GM12878 (cell line): ENCODE results near the gene KIRREL3. TPM values are rescaled to one million over a fixed set of nuclear protein-coding genes. Genes with fewer than 3 reads are reported as not detected.

Experiments
- ATAC-seq: fragments of 200-7000 bp; cut with Tn5 transposase; 3 replicates; pipeline ENCODE4 v1.9.1; 2020; ENCODE audit warnings: mild to moderate bottlenecking, moderate library complexity
- BruUV-seq: library from RNA; stranded (reverse); fragments of 400-500 nt; replicated peaks from 2 replicates; lab custom pipeline; 2021; lab: Mats Ljungman, UMichigan
- CTCF ChIA-PET: fragments of 300-600 bp; sonication (Branson Sonifier 250); formaldehyde crosslinking; extraction: SDS; loops from one replicate; lab custom pipeline; 2021; ENCODE audit warnings: inconsistent platforms; lab: Yijun Ruan, JAX
- POLR2A ChIA-PET: fragments of 350-600 bp; formaldehyde crosslinking; extraction: SDS; loops from one replicate; lab custom pipeline; 2021; ENCODE audit warnings: inconsistent platforms; lab: Charles Lee
- RAD21 ChIA-PET: fragments of 300-600 bp; sonication (Branson Sonifier 250); formaldehyde crosslinking; loops from one replicate; lab custom pipeline; 2023; ENCODE audit warnings: antibody characterized with exemption; ENCODE audit not compliant: unreplicated experiment; lab: Charles Lee
- SMC1A ChIA-PET: fragments of 300-600 bp; sonication (Branson Sonifier 250); formaldehyde crosslinking; loops from one replicate; lab custom pipeline; 2023; ENCODE audit not compliant: unreplicated experiment, uncharacterized antibody; lab: Charles Lee
- DNase-seq: peaks from one replicate; pipeline ENCODE4 v3.0.0-alpha.2; 2011; ENCODE audit warnings: low read depth, low spot score
- FAIRE-seq: peaks from 3 replicates; lab custom pipeline; 2011; peaks lifted over from hg19 to GRCh38; lab: Jason Lieb, UNC
- H2AFZ ChIP-seq: 2 replicates; pipeline ENCODE4 v1.6.0; 2011; ENCODE audit warnings: low read depth, low read length, control low read depth; ENCODE audit not compliant: control insufficient read depth
- H3K27ac ChIP-seq: 2 replicates; pipeline ENCODE4 v1.5.1; 2011; ENCODE audit warnings: control low read depth; ENCODE audit not compliant: control insufficient read depth, insufficient read depth
- H3K27me3 ChIP-seq, 2 experiments: replicated peaks in 1 of 2; 2 replicates each; pipeline versions ENCODE4 v1.6.0 to v1.6.1; 2011; ENCODE audit warnings: low read length in 1 of 2; ENCODE audit not compliant: control insufficient read depth in 2 of 2, insufficient read depth in 2 of 2
- H3K36me3 ChIP-seq, 2 experiments: 2 replicates each; pipeline ENCODE4 v1.5.1; 2011; ENCODE audit warnings: low read length in 1 of 2; ENCODE audit not compliant: control insufficient read depth in 2 of 2, insufficient read depth in 2 of 2
- H3K4me1 ChIP-seq: 2 replicates; pipeline ENCODE4 v1.6.1; 2011; ENCODE audit warnings: mild to moderate bottlenecking, low read length, moderate library complexity, mixed read lengths; ENCODE audit not compliant: control insufficient read depth, insufficient read depth
- H3K4me2 ChIP-seq: 2 replicates; pipeline ENCODE4 v1.6.0; 2011; ENCODE audit warnings: control low read depth; ENCODE audit not compliant: control insufficient read depth, insufficient read depth
- H3K4me3 ChIP-seq: fragments of 200-600 bp; sonication (generic); 2 replicates; pipeline ENCODE4 v1.5.1; 2016
- H3K79me2 ChIP-seq: 2 replicates; pipeline ENCODE4 v1.6.0; 2011; ENCODE audit warnings: low read length; ENCODE audit not compliant: control insufficient read depth, insufficient read depth
- H3K9ac ChIP-seq: 2 replicates; pipeline ENCODE4 v1.8.0; 2011; ENCODE audit warnings: low read length, control low read depth, mixed read lengths; ENCODE audit not compliant: control insufficient read depth, insufficient read depth
- H3K9me3 ChIP-seq: replicated peaks from 3 replicates; pipeline ENCODE4 v1.5.1; 2011; ENCODE audit warnings: mild to moderate bottlenecking, low read length; ENCODE audit not compliant: control insufficient read depth, insufficient read depth
- H4K20me1 ChIP-seq: 2 replicates; pipeline ENCODE4 v1.6.0; 2011; ENCODE audit not compliant: control insufficient read depth, insufficient read depth
- CREM ChIP-seq: IDR thresholded peaks from 2 replicates; pipeline ENCODE4 v1.6.1; 2014; ENCODE audit warnings: antibody characterized with exemption, low read depth
- GABPA ChIP-seq: IDR thresholded peaks from 2 replicates; pipeline ENCODE4 v1.6.1; 2014; ENCODE audit warnings: antibody characterized with exemption, low read depth, mild to moderate bottlenecking, inconsistent platforms
- GATAD2B ChIP-seq: fragments of 450-650 bp; conservative IDR thresholded peaks from 2 replicates; pipeline ENCODE4 v1.6.1; 2017; ENCODE audit warnings: low read depth, mild to moderate bottlenecking, moderate library complexity
- HDAC2 ChIP-seq: fragments of 200-600 bp; sonication (generic); IDR thresholded peaks from 2 replicates; pipeline ENCODE4 v1.6.1; 2017
- MLLT1 ChIP-seq: fragments of 450-650 bp; IDR thresholded peaks from 2 replicates; pipeline ENCODE4 v1.6.1; 2016; ENCODE audit warnings: mild to moderate bottlenecking
- MXI1 ChIP-seq: fragments of 150-350 bp; IDR thresholded peaks from 2 replicates; pipeline ENCODE4 v1.6.1; 2011; ENCODE audit warnings: low read depth, mild to moderate bottlenecking, inconsistent platforms, low read length, improper control_type of control experiment
- MYC ChIP-seq: IDR thresholded peaks from 2 replicates; pipeline ENCODE4 v1.6.1; 2011; ENCODE audit warnings: mild to moderate bottlenecking, low read length, moderate library complexity, inconsistent platforms; ENCODE audit not compliant: insufficient read depth, insufficient replicate concordance, insufficient read length, severe bottlenecking
- NR2C2 ChIP-seq: IDR thresholded peaks from 2 replicates; pipeline ENCODE4 v1.6.1; 2011; ENCODE audit warnings: borderline replicate concordance, low read depth; ENCODE audit not compliant: control insufficient read depth, insufficient read length
- SMAD5 ChIP-seq: IDR thresholded peaks from 2 replicates; pipeline ENCODE4 v1.6.1; 2016; ENCODE audit warnings: antibody characterized with exemption, low read depth
- USF2 ChIP-seq: IDR thresholded peaks from 2 replicates; pipeline ENCODE4 v1.6.1; 2011; ENCODE audit warnings: low read depth, low read length, improper control_type of control experiment, borderline replicate concordance
- ZNF207 ChIP-seq: fragments of 450-650 bp; IDR thresholded peaks from 2 replicates; pipeline ENCODE4 v1.6.1; 2014; ENCODE audit warnings: antibody characterized with exemption, mild to moderate bottlenecking, borderline replicate concordance
- ZNF274 ChIP-seq: IDR thresholded peaks from one replicate; pipeline ENCODE4 v1.8.0; 2011; ENCODE audit not compliant: insufficient read length, insufficient read depth
- WGBS: methylation state at CpG from one replicate; pipeline ENCODE4 v1.1.6; 2016; ENCODE audit warnings: low lambda C conversion rate; ENCODE audit not compliant: insufficient replicate concordance, insufficient coverage; ENCODE audit errors: missing lambda C conversion rate; 5-methylcytosine and 5-hydroxymethylcytosine counted together
- in situ Hi-C: fragments of 300-500 bp; cut with MboI; formaldehyde crosslinking; loops from 9 replicates; pipeline ENCODE4 v1.14.3; 2018; ENCODE audit warnings: mixed read lengths
- intact Hi-C: fragments of 100-400 bp; cut with micrococcal nuclease; formaldehyde crosslinking; loops from one replicate; pipeline ENCODE4 v1.14.2; 2022; ENCODE audit not compliant: unreplicated experiment
- polyA plus RNA-seq, 11 experiments: library from polyadenylated mRNA; depleted of rRNA in 4 of 11; unstranded in 6 of 11; stranded (reverse) in 5 of 11; fragments of >200 nt; fragmentation: Nextera tagmentation in 4 of 11; fragmentation: Illumina TruSeq in 1 of 11; extraction: Ambion mirVana in 4 of 11; extraction: Trizol in 1 of 11; gene quantifications; 1 replicate in 1 of 11; 2 replicates in 10 of 11; pipeline versions ENCODE4 v1.2.1 to v1.2.3, GENCODE V29; 2011 to 2016; ENCODE audit warnings: inconsistent platforms in 2 of 11, missing spikeins in 2 of 11, low read depth in 1 of 11
- total RNA-seq, 4 experiments: library from RNA; depleted of rRNA in 3 of 4; stranded (reverse); fragments of >200 nt in 3 of 4; fragmentation: Illumina TruSeq in 1 of 4; extraction: Trizol in 1 of 4; gene quantifications; 2 replicates each; pipeline versions ENCODE4 v1.2.1 to v1.2.3, GENCODE V29; 2013 to 2021
- TF ChIP-seq, protein P1 (sequence below): fragments of 450-650 bp; IDR thresholded peaks from 2 replicates; pipeline ENCODE4 v1.6.1; 2016; ENCODE audit warnings: mild to moderate bottlenecking
- TF ChIP-seq, protein P2 (sequence below): fragments of 450-650 bp; conservative IDR thresholded peaks from 2 replicates; pipeline ENCODE4 v1.6.1; 2017; ENCODE audit warnings: mild to moderate bottlenecking, moderate library complexity

Gene KIRREL3
- total and polyA plus RNA-seq, 10 of the 15 experiments (the other 5 are each of a cell fraction or from before 2014, with no cell fraction given), result under 0.01 TPM; not detected in 9

- TF ChIP-seq MLLT1 (no peak), GATAD2B (no peak), HDAC2 (no peak), SMAD5 (no peak), MYC (no peak), CREM (no peak), USF2 (no peak)
These were observed 75.1 kb downstream of the KIRREL3 start (continued) for GRCh38 chr11:126925321-126926093.

- intact Hi-C loops, result no loop called here
- no peak overlapping the region for H3K4me3 ChIP-seq
- H3K4me2 ChIP-seq, result no peak overlapping the region
- ChIA-PET CTCF (no interaction called here), POLR2A (no interaction called here), RAD21 (no interaction called here), SMC1A (no interaction called here)
- no TSS peak for BruUV-seq
- 18% methylated on average over 4 of the region's 5 CpGs for WGBS
- H3K36me3 ChIP-seq, result no peaks in the 10 kb centered on the region
- no peaks in the 10 kb centered on the region for H4K20me1 ChIP-seq
- in situ Hi-C loops, result no loop called here
- H3K4me1 ChIP-seq, result no peaks in the 10 kb centered on the region
- H3K27ac ChIP-seq, result no peak overlapping the region
- no peak for ATAC-seq
- no peak overlapping the region for H2AFZ ChIP-seq
- no peak for FAIRE-seq
- no peaks in the 10 kb centered on the region; the same call in 2 of the 3 replicates for H3K9me3 ChIP-seq
- H3K79me2 ChIP-seq, result no peaks in the 10 kb centered on the region
- DNase-seq, result no peak
- no peak overlapping the region for H3K9ac ChIP-seq
- H3K27me3 ChIP-seq, result no peaks in the 10 kb centered on the region; a peak in 1 of 4 replicates
- TF ChIP-seq, protein P1, sequence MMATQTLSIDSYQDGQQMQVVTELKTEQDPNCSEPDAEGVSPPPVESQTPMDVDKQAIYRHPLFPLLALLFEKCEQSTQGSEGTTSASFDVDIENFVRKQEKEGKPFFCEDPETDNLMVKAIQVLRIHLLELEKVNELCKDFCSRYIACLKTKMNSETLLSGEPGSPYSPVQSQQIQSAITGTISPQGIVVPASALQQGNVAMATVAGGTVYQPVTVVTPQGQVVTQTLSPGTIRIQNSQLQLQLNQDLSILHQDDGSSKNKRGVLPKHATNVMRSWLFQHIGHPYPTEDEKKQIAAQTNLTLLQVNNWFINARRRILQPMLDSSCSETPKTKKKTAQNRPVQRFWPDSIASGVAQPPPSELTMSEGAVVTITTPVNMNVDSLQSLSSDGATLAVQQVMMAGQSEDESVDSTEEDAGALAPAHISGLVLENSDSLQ, result no peak
- TF ChIP-seq ZNF274 (no peak), MYC (no peak), ZNF207 (no peak), MXI1 (no peak), NR2C2 (no peak), GABPA (no peak)
- TF ChIP-seq, protein P2, sequence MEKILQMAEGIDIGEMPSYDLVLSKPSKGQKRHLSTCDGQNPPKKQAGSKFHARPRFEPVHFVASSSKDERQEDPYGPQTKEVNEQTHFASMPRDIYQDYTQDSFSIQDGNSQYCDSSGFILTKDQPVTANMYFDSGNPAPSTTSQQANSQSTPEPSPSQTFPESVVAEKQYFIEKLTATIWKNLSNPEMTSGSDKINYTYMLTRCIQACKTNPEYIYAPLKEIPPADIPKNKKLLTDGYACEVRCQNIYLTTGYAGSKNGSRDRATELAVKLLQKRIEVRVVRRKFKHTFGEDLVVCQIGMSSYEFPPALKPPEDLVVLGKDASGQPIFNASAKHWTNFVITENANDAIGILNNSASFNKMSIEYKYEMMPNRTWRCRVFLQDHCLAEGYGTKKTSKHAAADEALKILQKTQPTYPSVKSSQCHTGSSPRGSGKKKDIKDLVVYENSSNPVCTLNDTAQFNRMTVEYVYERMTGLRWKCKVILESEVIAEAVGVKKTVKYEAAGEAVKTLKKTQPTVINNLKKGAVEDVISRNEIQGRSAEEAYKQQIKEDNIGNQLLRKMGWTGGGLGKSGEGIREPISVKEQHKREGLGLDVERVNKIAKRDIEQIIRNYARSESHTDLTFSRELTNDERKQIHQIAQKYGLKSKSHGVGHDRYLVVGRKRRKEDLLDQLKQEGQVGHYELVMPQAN, result no peak
These were observed 76.1 kb downstream of the KIRREL3 start for GRCh38 chr11:126924376-126925040.
